ENCODE data around the gene ANKRD11.
"Not testable (repeated sequence)": the region's sequence is repeated elsewhere in the genome, so short reads cannot be mapped to it uniquely, and the experiment has no call there.

Gene ANKRD11

GRCh38 chr16:89455178-89455577 lies 35.2 kb downstream of the ANKRD11 start:
- Histone ChIP-seq H2BK15ac (ENCODE audit: low read depth, poor library complexity, severe bottlenecking) (no peak overlapping the region), H3K27me3 (ENCODE audit: control insufficient read depth in 1 of 2, insufficient read depth in 1 of 2, low read length in 2 of 2) (no peaks in the 10 kb centered on the region), H3K14ac (ENCODE audit: low read length in 2 of 2) (no peak overlapping the region), H4K8ac (ENCODE audit: low read length) (no peak overlapping the region), H2BK12ac (ENCODE audit: low read length in 2 of 2) (no peak overlapping the region), H3K36me3 (ENCODE audit: control insufficient read depth in 1 of 2, insufficient read depth in 2 of 2, low read depth in 1 of 2, low read length in 2 of 2) (peaks cover 0 to 3% of the 10 kb centered on the region in 2 experiments), H3K4me2 (ENCODE audit: low read length, poor library complexity, severe bottlenecking) (no peak overlapping the region), H3K4ac (ENCODE audit: low read depth in 1 of 2, low read length in 2 of 2) (no peak overlapping the region), H3K27ac (ENCODE audit: low read length, poor library complexity, severe bottlenecking) (no peak overlapping the region), H3K23ac (ENCODE audit: low read length in 2 of 2) (no peak overlapping the region), H2BK120ac (ENCODE audit: low read depth, low read length) (no peak overlapping the region), H2AK5ac (ENCODE audit: low read length, severe bottlenecking) (no peak overlapping the region), H3K79me1 (replicated peaks; ENCODE audit: low read length, poor library complexity, severe bottlenecking) (peaks cover 2% of the 10 kb centered on the region), H3K4me3 (ENCODE audit: insufficient read depth in 1 of 2, low read depth in 1 of 2, low read length in 2 of 2) (no peak overlapping the region), H2AFZ (ENCODE audit: low read depth, low read length) (no peak overlapping the region), H3K18ac (ENCODE audit: low read depth in 1 of 2, low read length in 2 of 2) (no peak overlapping the region), H2BK5ac (ENCODE audit: low read depth, low read length, poor library complexity, severe bottlenecking) (no peak overlapping the region), H4K91ac (ENCODE audit: low read length) (no peak overlapping the region), H3K4me1 (ENCODE audit: control insufficient read depth, insufficient read depth, low read depth, low read length) (peaks cover 12% of the 10 kb centered on the region), H3K9me3 (ENCODE audit: control insufficient read depth, low read length) (no peaks in the 10 kb centered on the region), H3K9ac (ENCODE audit: low read length) (no peak overlapping the region)
- DNase-seq, result no peak
- WGBS, result 95% methylated on average over 2 of the region's 2 CpGs

GRCh38 chr16:89454378-89455125 lies 35.8 kb downstream of the ANKRD11 start:
- DNase-seq; H4K91ac ChIP-seq (ENCODE audit: low read length); H2AFZ ChIP-seq (ENCODE audit: low read depth, low read length); H2BK5ac ChIP-seq (ENCODE audit: low read depth, low read length, poor library complexity, severe bottlenecking); H3K79me1 ChIP-seq (replicated peaks; ENCODE audit: low read length, poor library complexity, severe bottlenecking); H3K27me3 ChIP-seq (ENCODE audit: control insufficient read depth in 1 of 2, insufficient read depth in 1 of 2, low read length in 2 of 2); H3K14ac ChIP-seq (ENCODE audit: low read length in 2 of 2); H3K23ac ChIP-seq (ENCODE audit: low read length in 2 of 2); H3K4ac ChIP-seq (ENCODE audit: low read depth in 1 of 2, low read length in 2 of 2); H3K9ac ChIP-seq (ENCODE audit: low read length); H2BK120ac ChIP-seq (ENCODE audit: low read depth, low read length); H2AK5ac ChIP-seq (ENCODE audit: low read length, severe bottlenecking); H3K18ac ChIP-seq (ENCODE audit: low read depth in 1 of 2, low read length in 2 of 2); H3K27ac ChIP-seq (ENCODE audit: low read length, poor library complexity, severe bottlenecking); H2BK15ac ChIP-seq (ENCODE audit: low read depth, poor library complexity, severe bottlenecking); H3K9me3 ChIP-seq (ENCODE audit: control insufficient read depth, low read length); H3K4me2 ChIP-seq (ENCODE audit: low read length, poor library complexity, severe bottlenecking); H3K36me3 ChIP-seq (ENCODE audit: control insufficient read depth in 1 of 2, insufficient read depth in 2 of 2, low read depth in 1 of 2, low read length in 2 of 2); H3K4me3 ChIP-seq (ENCODE audit: insufficient read depth in 1 of 2, low read depth in 1 of 2, low read length in 2 of 2); H4K8ac ChIP-seq (ENCODE audit: low read length); H2BK12ac ChIP-seq (ENCODE audit: low read length in 2 of 2): not testable (repeated sequence)
- peaks cover 14% of the 10 kb centered on the region for H3K4me1 ChIP-seq (ENCODE audit: control insufficient read depth, insufficient read depth, low read depth, low read length)
- 97% methylated on average over 3 of the region's 3 CpGs for WGBS

GRCh38 chr16:89453501-89454321 lies 36.6 kb downstream of the ANKRD11 start:
- DNase-seq, result no peak
- Histone ChIP-seq H2BK120ac (ENCODE audit: low read depth, low read length) (no peak overlapping the region), H3K79me1 (replicated peaks; ENCODE audit: low read length, poor library complexity, severe bottlenecking) (peaks cover 2% of the 10 kb centered on the region), H2AFZ (ENCODE audit: low read depth, low read length) (no peak overlapping the region), H3K18ac (ENCODE audit: low read depth in 1 of 2, low read length in 2 of 2) (peak overlapping the region in 1 of 2 experiments; percentile 78), H3K9me3 (ENCODE audit: control insufficient read depth, low read length) (no peaks in the 10 kb centered on the region), H4K8ac (ENCODE audit: low read length) (no peak overlapping the region), H4K91ac (ENCODE audit: low read length) (no peak overlapping the region), H3K23ac (ENCODE audit: low read length in 2 of 2) (peak overlapping the region in 1 of 2 experiments; percentile 19), H3K4me3 (ENCODE audit: insufficient read depth in 1 of 2, low read depth in 1 of 2, low read length in 2 of 2) (no peak overlapping the region), H3K4me1 (ENCODE audit: control insufficient read depth, insufficient read depth, low read depth, low read length) (peaks cover 13% of the 10 kb centered on the region), H3K4ac (ENCODE audit: low read depth in 1 of 2, low read length in 2 of 2) (no peak overlapping the region), H3K9ac (ENCODE audit: low read length) (peak overlapping the region; percentile 3), H2BK12ac (ENCODE audit: low read length in 2 of 2) (peak overlapping the region in 1 of 2 experiments; percentile 26), H3K36me3 (ENCODE audit: control insufficient read depth in 1 of 2, insufficient read depth in 2 of 2, low read depth in 1 of 2, low read length in 2 of 2) (peaks cover 0 to 4% of the 10 kb centered on the region in 2 experiments), H2BK5ac (ENCODE audit: low read depth, low read length, poor library complexity, severe bottlenecking) (no peak overlapping the region), H2AK5ac (ENCODE audit: low read length, severe bottlenecking) (no peak overlapping the region), H2BK15ac (ENCODE audit: low read depth, poor library complexity, severe bottlenecking) (no peak overlapping the region), H3K4me2 (ENCODE audit: low read length, poor library complexity, severe bottlenecking) (no peak overlapping the region), H3K27me3 (ENCODE audit: control insufficient read depth in 1 of 2, insufficient read depth in 1 of 2, low read length in 2 of 2) (no peaks in the 10 kb centered on the region), H3K14ac (ENCODE audit: low read length in 2 of 2) (no peak overlapping the region), H3K27ac (ENCODE audit: low read length, poor library complexity, severe bottlenecking) (no peak overlapping the region)
- 91% methylated on average over 13 of the region's 13 CpGs for WGBS

GRCh38 chr16:89452925-89453324 lies 37.4 kb downstream of the ANKRD11 start:
- H3K36me3 ChIP-seq (ENCODE audit: control insufficient read depth in 1 of 2, insufficient read depth in 2 of 2, low read depth in 1 of 2, low read length in 2 of 2), result peaks cover 0 to 5% of the 10 kb centered on the region in 2 experiments
- no peak overlapping the region for H3K4me2 ChIP-seq (ENCODE audit: low read length, poor library complexity, severe bottlenecking)
- H3K9ac ChIP-seq (ENCODE audit: low read length), result no peak overlapping the region
- H3K23ac ChIP-seq (ENCODE audit: low read length in 2 of 2), result no peak overlapping the region
- H3K4me3 ChIP-seq (ENCODE audit: insufficient read depth in 1 of 2, low read depth in 1 of 2, low read length in 2 of 2), result no peak overlapping the region
- H3K27me3 ChIP-seq (ENCODE audit: control insufficient read depth in 1 of 2, insufficient read depth in 1 of 2, low read length in 2 of 2), result no peaks in the 10 kb centered on the region
- H3K14ac ChIP-seq (ENCODE audit: low read length in 2 of 2), result no peak overlapping the region
- H2BK12ac ChIP-seq (ENCODE audit: low read length in 2 of 2), result no peak overlapping the region
- no peak overlapping the region for H4K91ac ChIP-seq (ENCODE audit: low read length)
- H2AK5ac ChIP-seq (ENCODE audit: low read length, severe bottlenecking), result no peak overlapping the region
- H3K9me3 ChIP-seq (ENCODE audit: control insufficient read depth, low read length), result no peaks in the 10 kb centered on the region
- H3K4me1 ChIP-seq (ENCODE audit: control insufficient read depth, insufficient read depth, low read depth, low read length), result peaks cover 11% of the 10 kb centered on the region
- H3K27ac ChIP-seq (ENCODE audit: low read length, poor library complexity, severe bottlenecking), result no peak overlapping the region
- no peak overlapping the region for H2BK5ac ChIP-seq (ENCODE audit: low read depth, low read length, poor library complexity, severe bottlenecking)
- no peak overlapping the region for H3K18ac ChIP-seq (ENCODE audit: low read depth in 1 of 2, low read length in 2 of 2)
- 91% methylated on average over 4 of the region's 7 CpGs for WGBS
- H2AFZ ChIP-seq (ENCODE audit: low read depth, low read length), result no peak overlapping the region
- H3K79me1 ChIP-seq (replicated peaks; ENCODE audit: low read length, poor library complexity, severe bottlenecking), result peaks cover 2% of the 10 kb centered on the region
- H4K8ac ChIP-seq (ENCODE audit: low read length), result no peak overlapping the region
- no peak overlapping the region for H2BK15ac ChIP-seq (ENCODE audit: low read depth, poor library complexity, severe bottlenecking)
- no peak overlapping the region for H2BK120ac ChIP-seq (ENCODE audit: low read depth, low read length)
- no peak for DNase-seq
- no peak overlapping the region for H3K4ac ChIP-seq (ENCODE audit: low read depth in 1 of 2, low read length in 2 of 2)

All from mesenchymal stem cell (in vitro differentiated cells and primary cell).